Activated T-cell treated with anti-CD3 and anti-CD28 coated beads, Interleukin-2, amount 50 U/mL, for 1 hour (primary cell): Measurements from ENCODE around the gene FERMT3.
A peak's percentile ranks its signal among the peaks of the same experiment; 100 is the strongest.
"Not testable (repeated sequence)": the region's sequence is repeated elsewhere in the genome, so short reads cannot be mapped to it uniquely, and the experiment has no call there.

Experiments
- DNase-seq: peaks from one replicate; pipeline ENCODE4 v3.0.0-alpha.2; 2020

The FERMT3 gene

GRCh38 chr11:64206457-64207255 lies at the start of gene FERMT3:
FERMT3 (plus strand) TSS chr11:64206721; CDS start chr11:64207365, 644 bp downstream.
- DNase-seq, result peak; percentile 67

GRCh38 chr11:64157631-64158394 lies 48.7 kb upstream of the FERMT3 start:
- no peak for DNase-seq

DNA sequence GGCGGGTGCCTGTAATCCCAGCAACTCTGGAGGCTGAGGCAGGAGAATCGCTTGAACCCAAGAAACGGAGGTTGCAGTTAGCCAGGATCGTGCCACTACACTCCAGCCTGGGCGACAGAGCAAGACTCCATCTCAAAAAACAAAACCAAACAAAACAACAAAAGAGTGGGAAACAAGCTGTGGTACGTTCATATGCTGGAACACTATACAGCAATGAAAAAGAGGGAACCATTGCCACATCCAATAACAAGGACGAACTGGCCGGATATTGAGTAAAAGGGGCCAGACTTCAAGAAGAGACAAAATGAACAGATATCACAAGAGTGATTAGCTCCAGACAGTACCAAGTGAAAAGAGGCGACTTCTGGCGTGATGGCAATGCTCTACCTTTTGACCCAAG lies 45.5 kb upstream of the FERMT3 start:
- no peak for DNase-seq

- not testable (repeated sequence) for DNase-seq
Observed at GRCh38 chr11:64162769-64163168, 43.8 kb upstream of the FERMT3 start.

GRCh38 chr11:64163951-64164350 lies 42.6 kb upstream of the FERMT3 start:
- no peak for DNase-seq

DNA sequence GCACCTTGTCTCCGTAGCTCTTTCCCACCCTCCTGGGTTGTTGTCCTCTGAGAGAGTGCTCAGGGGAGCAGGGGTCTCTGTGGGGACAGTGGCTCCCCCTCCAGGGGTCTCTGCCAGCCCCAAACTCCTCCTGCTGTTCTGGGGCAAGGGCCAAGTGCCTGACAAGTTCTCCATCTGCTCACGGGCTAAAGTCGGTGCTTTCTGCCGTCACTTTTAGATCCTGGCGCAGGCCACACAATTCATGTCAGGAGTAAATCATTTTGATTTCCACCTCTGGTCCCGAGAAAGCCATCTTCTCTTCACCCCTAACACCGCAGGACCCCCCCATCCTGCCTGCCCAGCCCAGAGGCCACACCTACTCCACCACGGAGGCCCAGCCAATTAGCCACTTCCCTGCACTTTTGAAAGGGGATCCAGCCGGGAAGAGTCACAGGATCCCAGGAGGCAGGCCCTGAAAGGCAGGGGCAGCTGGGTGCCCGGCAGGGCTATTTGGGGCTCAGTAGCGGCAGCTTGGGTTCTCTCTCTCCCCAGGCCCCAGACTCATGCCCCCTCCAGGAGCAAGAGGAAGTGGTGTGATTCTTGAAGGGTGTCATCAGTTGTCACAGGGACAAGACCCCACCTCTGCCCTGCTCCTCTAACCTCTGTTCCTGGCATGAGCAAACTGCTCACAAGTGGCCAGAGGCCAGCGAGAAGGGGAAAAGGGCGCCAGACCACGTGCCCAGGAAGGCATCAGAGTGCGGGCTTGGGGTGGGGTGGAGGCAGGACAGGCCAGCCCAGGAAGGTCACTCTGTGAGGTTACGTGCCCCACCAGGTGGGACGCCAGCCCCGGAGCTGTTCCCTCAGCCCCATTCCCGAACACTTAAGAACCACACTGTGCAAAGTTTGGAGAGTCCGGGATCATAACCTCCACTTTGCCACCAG lies 41.9 kb upstream of the FERMT3 start:
- DNase-seq, result no peak

DNA sequence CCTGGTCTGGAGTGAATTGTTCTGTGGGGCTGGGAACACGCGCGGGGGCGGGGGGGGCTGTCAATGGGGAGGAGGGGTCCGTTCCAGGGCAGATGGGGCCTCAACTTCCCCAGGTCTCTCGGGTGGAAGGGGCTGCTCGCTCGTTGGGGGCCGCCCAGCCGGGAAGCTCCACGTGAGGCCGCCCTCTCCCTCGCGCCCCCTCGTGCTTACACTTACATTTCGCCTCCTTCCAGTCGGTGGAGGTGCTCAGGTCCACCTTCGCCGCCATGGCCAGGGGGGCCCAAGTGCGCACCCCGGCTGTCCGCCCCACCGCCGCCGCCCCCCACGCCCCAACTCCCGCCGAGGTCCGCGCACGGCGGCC lies 41.1 kb upstream of the FERMT3 start:
- DNase-seq, result peak; percentile 31

DNA sequence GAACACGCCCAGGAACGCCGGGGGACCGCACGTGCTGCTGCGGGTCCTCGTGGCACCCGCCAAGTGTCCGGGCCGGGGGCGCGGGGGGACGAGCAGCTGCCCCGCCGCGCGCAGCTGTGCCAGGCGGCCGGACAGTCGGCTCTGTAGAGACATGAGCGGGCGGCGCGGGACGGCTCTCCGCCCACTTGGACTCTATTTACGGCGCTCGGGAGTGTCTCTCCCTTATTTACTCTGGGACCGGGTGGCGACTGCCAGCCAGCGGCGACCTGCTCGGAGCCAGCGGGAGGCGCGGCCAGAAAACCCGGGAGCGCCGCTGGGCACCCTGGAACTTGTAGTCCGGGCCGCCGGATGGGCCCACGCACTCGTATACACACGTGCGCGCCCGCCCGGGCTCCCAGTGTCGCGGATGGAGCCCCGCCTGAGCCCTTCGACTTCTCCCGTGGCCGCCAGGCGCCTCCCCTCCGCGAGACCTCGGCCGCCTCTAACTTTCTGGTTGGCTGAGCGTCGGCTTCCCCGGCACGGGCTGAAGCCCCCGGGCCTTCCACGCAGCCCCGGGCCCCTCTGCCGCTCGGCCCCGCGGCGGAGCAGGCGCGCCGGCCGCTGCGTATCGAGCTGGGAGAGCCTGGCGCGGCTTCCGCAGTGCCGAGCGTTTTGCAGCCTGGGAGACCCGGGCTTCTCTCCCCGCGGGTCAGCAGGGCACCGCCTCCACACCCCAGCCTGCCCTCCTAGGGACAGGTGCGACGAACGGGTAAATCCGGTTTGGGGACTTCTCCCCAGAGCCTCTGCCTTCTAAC lies 40.5 kb upstream of the FERMT3 start, which contains the start of gene MACROD1:
TSS of gene MACROD1 (minus strand) at position 272 of the 794 bp plus-strand sequence. CDS start at position 153, 119 bp downstream.
- DNase-seq, result peak; percentile 78

DNA sequence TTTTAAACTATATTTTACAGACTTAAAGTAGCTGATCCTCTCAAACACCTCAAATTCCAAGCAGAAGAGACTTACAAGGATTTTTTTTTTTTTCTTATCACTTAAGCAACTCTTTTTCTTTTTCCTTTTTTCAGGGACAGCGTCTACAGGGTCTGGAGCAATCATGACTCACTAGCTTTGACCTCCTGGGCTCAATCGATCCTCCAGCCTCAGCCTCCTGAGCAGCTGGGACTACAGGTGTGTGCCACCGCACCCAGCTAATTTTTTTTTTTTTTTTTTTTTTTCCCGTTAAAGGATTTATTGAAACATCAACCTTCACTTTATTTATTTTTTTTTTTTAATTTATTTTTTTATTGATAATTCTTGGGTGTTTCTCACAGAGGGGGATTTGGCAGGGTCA lies 36.1 kb upstream of the FERMT3 start:
- no peak for DNase-seq

GRCh38 chr11:64173616-64174355 lies 32.7 kb upstream of the FERMT3 start:
- no peak for DNase-seq

- DNase-seq, result no peak
Observed at GRCh38 chr11:64176751-64177150, 29.8 kb upstream of the FERMT3 start.

DNA sequence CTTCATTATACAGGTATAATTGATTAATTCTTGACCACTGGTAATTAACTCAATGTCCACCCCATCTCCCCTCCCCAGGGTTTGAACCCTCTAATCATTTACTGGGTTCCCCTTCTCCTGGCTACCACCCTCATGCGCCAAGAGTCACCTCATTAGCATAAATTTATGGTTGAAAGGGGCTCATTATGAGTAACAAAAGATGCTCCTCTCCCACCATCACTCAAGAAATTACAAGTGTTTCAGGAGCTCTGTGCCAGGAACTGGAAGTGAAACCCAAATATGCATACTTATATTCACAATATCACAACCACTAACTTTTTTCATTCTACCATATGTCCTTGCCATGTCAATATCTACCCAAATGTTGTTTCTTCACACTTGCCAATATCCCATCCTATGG lies 28.3 kb upstream of the FERMT3 start:
- no peak for DNase-seq

DNA sequence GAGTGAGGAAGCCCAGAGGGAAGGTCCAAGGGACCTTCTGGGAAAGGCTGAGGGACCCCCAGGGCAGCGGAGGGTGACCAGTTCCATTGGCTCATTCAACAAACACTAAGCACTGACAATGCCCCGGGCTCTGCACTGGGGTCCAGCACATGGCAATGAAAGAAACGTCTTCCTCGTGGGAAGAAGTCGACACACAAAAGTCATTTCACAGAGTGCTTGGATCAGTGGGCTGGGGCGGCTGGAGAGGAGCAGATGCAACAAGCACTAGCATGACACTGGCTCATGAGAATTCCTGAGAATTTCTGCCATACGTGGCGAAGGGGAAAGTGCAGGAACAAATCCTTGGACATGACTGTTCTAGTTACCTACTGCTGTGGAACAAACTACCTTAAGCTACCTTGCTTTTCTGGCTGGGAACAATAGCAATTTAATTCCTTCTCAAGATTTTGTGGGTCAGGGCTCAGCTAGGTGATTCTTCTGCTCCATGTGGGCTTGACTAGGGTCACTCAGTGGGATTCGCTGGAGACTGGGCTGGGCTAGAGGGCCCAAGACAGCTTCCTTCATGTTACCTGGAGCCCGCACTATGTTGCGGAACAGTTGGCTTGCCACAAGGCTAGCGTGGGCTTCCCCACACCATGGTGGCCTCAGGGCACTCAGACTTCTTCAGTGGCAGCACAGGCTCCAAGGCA lies 27.4 kb upstream of the FERMT3 start:
- DNase-seq, result no peak

- no peak for DNase-seq
Observed at GRCh38 chr11:64180891-64181290, 25.6 kb upstream of the FERMT3 start.

GRCh38 chr11:64181506-64182411 lies 24.8 kb upstream of the FERMT3 start:
- peak; percentile 44 for DNase-seq

DNA sequence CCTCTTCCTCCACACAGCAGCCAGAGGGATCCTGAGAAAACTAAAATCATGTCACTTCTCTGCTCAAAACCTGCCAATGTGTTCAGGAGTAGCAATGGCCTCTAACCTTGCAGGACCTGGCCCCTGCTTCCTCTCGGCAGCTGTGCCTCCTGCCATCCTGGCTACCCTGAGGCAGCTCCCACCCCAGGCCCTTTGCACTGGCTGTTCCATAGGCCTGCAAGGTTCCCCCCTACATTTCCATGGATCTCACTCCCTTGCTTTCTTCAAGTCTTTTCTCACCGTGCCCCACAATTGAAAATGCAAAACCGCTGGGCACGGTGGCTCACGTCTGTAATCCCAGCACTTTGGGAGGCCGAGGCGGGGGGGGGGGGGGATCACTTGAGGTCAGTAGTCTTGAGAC lies 22.6 kb upstream of the FERMT3 start:
- DNase-seq, result no peak

DNA sequence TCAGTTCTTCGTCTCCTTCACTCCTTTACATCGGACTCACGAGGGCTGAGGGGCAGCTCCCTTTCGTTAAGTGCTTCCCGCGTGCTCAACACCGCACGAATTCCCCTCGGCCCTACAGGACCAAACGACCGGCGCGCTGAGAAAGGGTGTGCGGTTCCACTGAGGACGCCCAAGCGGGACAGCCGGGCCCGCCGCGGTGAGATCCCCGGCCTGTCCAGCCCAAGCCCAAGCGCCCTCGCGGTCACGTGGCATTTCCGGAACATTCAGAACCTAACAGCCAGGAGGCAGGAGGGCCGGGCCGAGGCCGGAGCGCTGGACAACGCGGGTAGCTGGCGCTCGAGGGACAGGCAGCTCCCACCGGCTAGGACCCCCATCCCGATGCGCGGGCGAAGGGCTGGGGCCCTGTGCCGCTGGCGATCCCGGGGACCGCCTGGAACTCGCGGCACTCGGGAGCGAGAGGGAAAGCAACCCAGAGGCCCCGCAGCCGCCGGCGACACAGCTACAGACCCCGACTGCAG lies 21.3 kb upstream of the FERMT3 start:
- no peak for DNase-seq

DNA sequence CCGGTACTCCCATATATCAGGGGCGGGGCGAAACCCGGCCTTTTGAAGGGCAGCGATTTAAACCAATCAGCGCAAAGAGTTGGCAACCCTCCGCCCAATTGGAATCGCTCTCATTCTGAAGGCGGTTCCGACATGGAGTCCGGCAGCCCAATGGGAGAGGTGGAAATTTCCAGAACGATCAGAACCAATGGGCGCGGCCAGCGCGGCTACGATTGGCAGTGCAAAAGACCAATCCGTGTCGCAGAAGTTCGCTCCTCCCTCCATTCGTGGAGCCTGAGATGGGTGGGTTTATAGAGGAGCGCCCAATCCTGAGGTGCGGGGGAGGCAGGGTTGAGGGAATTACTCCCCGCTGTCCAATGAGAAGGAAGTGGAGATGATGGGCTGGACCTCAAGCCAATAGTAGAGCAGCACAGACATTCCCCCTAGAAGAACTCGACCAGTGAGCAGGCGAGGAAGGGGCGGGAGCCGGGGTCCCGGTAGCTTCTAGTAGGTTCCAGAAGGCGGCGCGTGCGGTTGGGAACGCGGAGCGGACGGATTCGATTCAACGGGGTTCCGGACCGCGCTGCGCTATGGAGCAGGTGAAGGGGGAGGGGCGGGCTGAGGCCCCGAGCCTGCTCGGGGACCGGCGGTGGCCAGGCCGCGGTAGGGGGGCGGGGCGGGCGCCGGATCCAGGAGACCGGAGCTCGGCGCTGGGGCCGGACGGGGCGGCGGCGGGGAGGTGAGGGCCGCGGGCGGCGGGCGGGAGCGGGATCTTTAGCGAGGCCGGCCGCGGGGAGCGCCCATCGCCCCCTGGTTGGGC lies 20.6 kb upstream of the FERMT3 start, which contains the start of gene STIP1:
TSS of gene STIP1 (plus strand) at position 479 of the 799 bp plus-strand sequence. CDS start at position 570, 91 bp downstream.
- peak; percentile 97 for DNase-seq
